GM19099 (cell line): Measurements from ENCODE around the gene RACK1.

ENCODE experiments used
- POLR2A ChIP-seq: IDR thresholded peaks from 3 replicates; pipeline ENCODE4 v1.6.1; 2011; ENCODE audit warnings: low read depth; ENCODE audit not compliant: insufficient read length; ENCODE audit errors: extremely low read depth

RACK1 gene

DNA sequence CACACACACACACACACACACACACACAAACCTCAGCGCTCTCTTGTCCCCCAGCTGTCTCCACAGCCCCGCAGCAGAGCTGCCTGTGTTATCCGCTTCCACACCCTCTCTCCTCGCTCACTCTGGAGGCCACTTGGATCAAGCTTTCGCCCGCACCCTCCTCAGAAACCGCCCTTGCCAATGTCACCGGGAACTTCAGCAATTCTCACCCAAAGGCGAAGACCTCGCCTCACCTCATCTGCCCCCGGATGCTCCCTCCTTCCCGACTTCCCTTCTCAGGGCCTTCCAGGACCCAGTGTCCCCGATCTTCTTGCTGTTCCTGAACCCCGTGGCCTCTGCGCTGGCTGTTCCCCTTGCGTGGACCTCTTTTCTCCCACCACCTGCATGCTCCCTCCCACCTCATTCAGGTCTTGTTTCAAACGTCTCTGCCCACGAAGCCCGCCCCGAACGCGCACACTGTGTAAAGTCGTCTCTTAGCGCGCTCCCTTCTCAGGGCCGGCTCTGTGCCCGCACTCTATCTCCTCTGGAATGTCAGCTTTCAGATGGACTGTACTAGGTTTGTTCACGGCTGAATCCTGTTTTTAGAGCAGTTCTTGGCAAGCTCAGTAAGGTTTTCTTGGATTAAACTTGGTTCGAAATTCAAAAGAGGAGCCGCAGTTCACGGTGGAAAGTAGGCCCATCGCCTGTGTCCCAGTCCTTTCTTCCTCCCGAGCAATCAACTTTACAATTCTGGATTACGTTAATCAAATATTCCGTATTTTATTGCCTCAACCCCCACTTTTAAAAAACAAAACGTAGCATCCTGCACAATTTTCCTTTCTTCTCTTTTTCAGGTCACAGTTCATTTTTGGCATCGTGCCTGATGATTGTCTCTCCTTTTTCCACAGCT lies 37.7 kb downstream of the RACK1 start:
- TF ChIP-seq POLR2A = no peak

DNA sequence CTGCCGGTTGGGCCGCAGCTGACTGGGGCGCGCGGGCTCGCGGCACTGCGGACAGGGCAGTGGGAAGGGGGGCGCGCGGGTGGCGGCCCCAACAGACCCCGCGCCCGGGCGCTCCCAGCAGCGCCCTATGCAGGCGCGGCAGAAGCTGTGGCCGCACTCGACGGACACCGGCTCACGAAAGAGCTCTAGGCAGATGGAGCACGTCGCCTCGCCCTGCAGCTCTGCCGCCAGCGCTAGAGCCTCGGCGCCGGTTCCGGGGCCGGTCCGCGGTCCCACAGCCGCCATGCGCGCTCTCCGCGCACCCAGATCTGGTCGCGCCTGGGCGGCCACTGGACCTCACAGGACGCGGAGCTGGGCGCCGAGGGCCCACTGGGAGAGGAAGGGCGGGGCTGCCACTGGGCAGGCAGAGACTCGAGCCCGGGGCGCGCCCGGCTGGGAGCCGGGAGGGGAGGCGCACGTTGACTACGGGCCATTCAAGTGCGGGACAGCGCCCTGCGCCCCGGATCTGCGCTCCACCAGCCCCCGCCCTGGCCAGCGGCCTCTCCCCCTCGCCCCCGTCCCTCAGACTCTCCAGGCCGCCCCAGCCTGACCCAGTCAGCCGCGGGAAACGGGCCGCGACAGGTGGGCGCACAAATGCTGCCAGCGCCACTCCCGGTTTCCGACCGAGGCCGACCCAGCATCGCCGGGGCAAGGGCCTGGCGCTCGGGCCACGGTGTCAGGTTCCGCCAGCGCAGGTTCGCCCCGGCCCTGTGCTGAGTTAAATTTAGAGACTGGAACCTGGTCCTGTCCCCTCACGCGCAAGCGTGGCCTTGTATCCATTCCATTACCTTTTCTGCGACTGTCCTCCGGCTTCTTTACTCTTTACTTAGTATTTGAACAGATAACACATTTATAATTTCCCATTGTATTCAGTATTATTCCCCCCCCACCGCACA lies 38.6 kb downstream of the RACK1 start, which contains the start of gene TRIM7:
Gene TRIM7, minus strand, starts transcription at position 371 of the 935 bp plus-strand sequence. Its CDS starts 86 bp downstream, at position 285.
- TF ChIP-seq POLR2A = no peak

- TF ChIP-seq POLR2A = no peak
Observed at GRCh38 chr5:181204113-181204825, 39.4 kb downstream of the RACK1 start.

DNA sequence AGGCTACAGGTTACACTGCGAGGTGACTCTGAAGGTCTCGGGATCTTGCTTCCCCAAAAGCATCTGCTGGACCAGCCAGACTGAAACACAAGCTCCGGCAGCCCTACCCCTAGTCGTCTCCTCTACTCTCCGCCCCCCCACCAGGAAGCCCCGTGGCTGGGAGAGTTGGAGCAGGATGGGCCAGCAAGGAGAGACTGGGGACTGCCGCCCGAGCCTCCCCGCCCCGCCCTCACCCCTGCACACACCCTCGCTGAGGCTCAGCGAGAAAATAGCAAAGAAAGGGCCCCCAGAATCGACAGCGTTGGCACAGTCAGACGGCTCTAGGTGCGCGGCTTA lies 40.0 kb downstream of the RACK1 start:
- TF ChIP-seq POLR2A = no peak

- TF ChIP-seq POLR2A = no peak
Observed at GRCh38 chr5:181203093-181203711, 40.5 kb downstream of the RACK1 start.

DNA sequence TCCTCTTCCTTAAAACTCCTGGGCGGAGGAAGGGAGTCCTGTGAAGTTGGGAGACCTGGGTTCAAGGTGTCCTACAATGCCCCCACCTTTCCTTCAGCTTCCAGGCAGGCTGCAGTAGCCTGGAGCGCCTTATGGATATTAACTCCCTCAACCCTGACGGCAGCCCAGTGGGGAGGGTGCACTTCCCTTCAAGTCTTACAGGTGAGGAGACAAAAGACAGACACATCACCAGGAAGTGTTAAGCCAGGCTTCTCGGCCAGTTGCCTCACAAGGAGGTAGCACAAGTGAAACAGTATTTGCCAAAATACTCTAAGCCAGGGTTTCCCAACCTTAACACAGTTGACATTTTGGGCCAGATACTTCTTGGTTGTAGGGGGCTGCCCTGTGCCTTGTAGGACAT lies 42.9 kb downstream of the RACK1 start:
- TF ChIP-seq POLR2A = no peak

GRCh38 chr5:181199881-181200638 lies 43.6 kb downstream of the RACK1 start:
- no peak for TF ChIP-seq POLR2A

DNA sequence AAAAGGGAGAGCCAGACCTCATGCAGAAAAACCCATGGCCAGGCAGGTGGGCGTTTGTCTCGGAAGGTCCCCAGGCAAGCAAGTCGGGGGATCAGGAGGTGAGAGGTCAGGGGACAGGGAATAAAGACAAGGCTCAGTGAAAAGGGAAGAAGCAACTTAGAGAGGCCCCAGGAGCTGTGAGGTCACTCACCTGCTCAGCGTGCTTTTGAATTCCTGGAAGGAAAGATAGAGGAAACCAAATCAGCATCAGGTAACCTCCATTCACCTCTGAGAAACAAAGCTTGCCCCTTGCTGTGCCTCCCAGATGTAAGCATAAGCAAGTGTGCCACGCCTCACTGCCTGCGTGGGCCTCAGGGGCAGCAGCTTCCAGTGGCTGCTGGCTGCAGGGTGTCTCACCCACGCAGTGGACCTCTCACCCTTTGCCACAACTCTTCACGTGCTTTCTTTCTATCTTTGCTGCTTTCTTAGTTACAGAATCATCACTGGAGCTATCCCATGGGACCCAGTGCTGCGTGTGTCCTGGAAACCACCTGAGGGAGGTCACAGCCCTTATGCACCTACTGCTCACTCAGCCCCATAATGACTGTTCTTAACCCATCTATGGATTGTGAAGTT lies 44.7 kb downstream of the RACK1 start:
- no peak for TF ChIP-seq POLR2A

DNA sequence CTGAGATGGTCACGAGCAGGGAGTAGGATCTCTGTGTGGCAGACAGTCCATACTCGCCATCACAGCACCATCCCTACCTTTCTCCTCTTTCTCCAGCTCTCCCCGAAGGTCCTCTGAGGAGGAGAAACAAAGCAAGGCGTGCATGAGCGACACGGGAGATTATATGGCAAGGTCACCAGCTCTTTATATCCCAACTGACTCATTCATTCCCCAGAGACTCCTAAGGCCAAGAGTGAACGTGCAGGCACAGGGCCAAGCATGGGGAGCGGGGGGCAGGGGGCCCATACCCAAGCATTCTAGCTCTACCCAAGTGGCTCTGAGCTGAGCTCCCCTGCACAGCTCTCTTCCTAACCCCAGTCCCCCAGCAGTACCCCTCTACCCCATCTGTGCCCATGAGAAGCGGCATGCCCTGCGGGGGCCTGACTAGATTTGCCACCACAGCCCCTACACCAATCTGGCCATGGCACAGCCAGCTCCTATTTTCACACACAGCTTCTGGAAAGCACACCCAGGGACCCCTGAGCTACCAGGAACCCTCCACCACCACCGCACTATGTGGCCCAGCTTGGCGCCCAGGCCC lies 45.5 kb downstream of the RACK1 start:
- TF ChIP-seq POLR2A = no peak

DNA sequence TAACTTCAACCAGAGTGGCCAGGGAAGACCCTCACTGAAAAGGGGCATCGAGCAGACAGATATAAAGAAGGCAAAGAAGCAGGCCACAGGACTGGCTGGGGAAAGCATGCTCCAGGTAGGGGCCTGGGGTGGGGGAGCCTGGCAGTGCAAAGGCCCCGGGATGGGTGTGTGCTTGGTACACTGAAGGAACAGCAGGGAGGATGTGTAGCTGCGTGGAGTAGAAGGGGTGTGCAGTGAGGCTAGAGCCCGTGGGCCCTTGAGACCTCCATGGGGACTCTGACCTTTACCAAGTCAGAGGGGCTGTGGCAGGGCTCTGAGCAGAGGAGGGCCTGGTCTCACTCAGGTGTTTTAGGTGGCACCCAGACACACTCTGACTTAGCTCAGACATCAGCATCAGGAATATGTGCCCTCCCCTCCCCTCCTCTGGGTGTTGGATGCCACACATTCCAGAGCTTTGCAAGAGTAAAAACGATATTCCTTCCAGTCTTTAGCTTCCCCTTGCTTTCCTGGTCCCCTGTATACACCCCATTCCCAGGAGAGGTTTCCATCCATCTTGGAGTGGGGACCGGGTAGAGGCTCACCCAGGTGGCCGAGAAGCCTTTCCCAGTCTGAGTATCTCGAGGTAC lies 46.3 kb downstream of the RACK1 start:
- no peak for TF ChIP-seq POLR2A

- TF ChIP-seq POLR2A = no peak
Observed at GRCh38 chr5:181195249-181195761, 48.4 kb downstream of the RACK1 start.

- TF ChIP-seq POLR2A = no peak
Observed at GRCh38 chr5:181194489-181195248, 49.0 kb downstream of the RACK1 start.
